Pancreas (tissue), 10 donors: ENCODE data around the gene TFF3. TPM values are rescaled to one million over a fixed set of nuclear protein-coding genes. Genes with fewer than 3 reads are reported as not detected.
A peak's percentile ranks its signal among the peaks of the same experiment; 100 is the strongest.

Source experiments
- ATAC-seq, 4 donors: fragments of 200-7000 bp; cut with Tn5 transposase; one replicate each; pipeline versions ENCODE4 v1.8.0 to v1.9.1; 2020; ENCODE audit warnings: mild to moderate bottlenecking in 4 of 4, moderate library complexity in 4 of 4
- DNase-seq, 6 donors: peaks; one replicate each; pipeline ENCODE4 v3.0.0-alpha.2; 2020
- FAIRE-seq: peaks from 2 replicates; lab custom pipeline; 2012; peaks lifted over from hg19 to GRCh38; lab: Jason Lieb, UNC
- H3K27ac ChIP-seq, 4 donors: fragments of 200-600 bp; sonication (generic); 1 replicate in 3 of 4; 2 replicates in 1 of 4; pipeline versions ENCODE4 v1.5.0 to v1.8.0; 2020
- H3K27me3 ChIP-seq, 4 donors: fragments of 200-600 bp; one replicate each; pipeline ENCODE4 v1.8.0; 2021
- H3K36me3 ChIP-seq, 3 donors: fragments of 200-600 bp; sonication (generic) in 1 of 3; one replicate each; pipeline versions ENCODE4 v1.5.0 to v1.8.0; 2020 to 2021
- H3K4me1 ChIP-seq, 3 donors: fragments of 200-600 bp; one replicate each; pipeline ENCODE4 v1.8.0; 2021
- H3K4me3 ChIP-seq, 4 donors: fragments of 200-600 bp; sonication (generic) in 2 of 4; one replicate each; pipeline versions ENCODE4 v1.5.0 to v1.8.0; 2020 to 2021
- H3K9me3 ChIP-seq, 4 donors: fragments of 200-600 bp; one replicate each; pipeline ENCODE4 v1.8.0; 2021
- WGBS, 2 donors: extraction: QIAGEN DNeasy Blood & Tissue Kit; methylation state at CpG; one replicate each; pipeline ENCODE4 v1.1.7; 2013; 5-methylcytosine and 5-hydroxymethylcytosine counted together
- intact Hi-C, 3 donors: fragments of 100-400 bp; cut with DNase I; formaldehyde crosslinking; loops; one replicate each; pipeline versions ENCODE4 v1.11.1 to v1.14.2; 2022
- polyA plus RNA-seq, 2 donors: library from polyadenylated mRNA; stranded (reverse); fragments of 200-250 nt; gene quantifications; one replicate each; pipeline ENCODE4 v1.2.3, GENCODE V29; 2013
- total RNA-seq, 6 donors: library from RNA; stranded (reverse); fragmentation: NEBNext Ultra II Directional in 4 of 6; extraction: Animal tissue kit (Norgen Biotek cat#: 25700) in 4 of 6; gene quantifications; one replicate each; pipeline versions ENCODE4 v1.2.1 to v1.2.4, GENCODE V29; 2021 to 2023
- TF ChIP-seq, protein P1 (sequence below), 4 donors: fragments of 200-600 bp; sonication (generic) in 3 of 4; IDR thresholded peaks; one replicate each; pipeline versions ENCODE4 v1.5.0 to v1.8.0; 2021; ENCODE audit warnings: antibody characterized with exemption in 4 of 4
- donor health status: healthy with polysubstance abuse.
- donor health status: DM: no; HTN: no; CAD: no; lungs with moderate emphysema.
- donor health status: DM: no; HTN: no; CAD: no.
- donor health status: control.
- donor health status: control.
- donor health status: Bipolar disorder and iron deficiency.
- donor health status: DM: yes; HTN: yes; CAD: no.
- donor health status: DM: no; HTN: no; CAD: no.
- donor health status: DM: no; HTN: no; CAD: no.
- donor health status: DM: yes; HTN: yes; CAD: no.

The TFF3 gene
- total and polyA plus RNA-seq, 8 donors, result 5.9 to 51.9 (median 11.3) TPM

GRCh38 chr21:42340187-42341050 lies 25.2 kb upstream of the TFF3 start:
- FAIRE-seq (no peak), ATAC-seq (no peak), DNase-seq (no peak)
- TF ChIP-seq, protein P1, sequence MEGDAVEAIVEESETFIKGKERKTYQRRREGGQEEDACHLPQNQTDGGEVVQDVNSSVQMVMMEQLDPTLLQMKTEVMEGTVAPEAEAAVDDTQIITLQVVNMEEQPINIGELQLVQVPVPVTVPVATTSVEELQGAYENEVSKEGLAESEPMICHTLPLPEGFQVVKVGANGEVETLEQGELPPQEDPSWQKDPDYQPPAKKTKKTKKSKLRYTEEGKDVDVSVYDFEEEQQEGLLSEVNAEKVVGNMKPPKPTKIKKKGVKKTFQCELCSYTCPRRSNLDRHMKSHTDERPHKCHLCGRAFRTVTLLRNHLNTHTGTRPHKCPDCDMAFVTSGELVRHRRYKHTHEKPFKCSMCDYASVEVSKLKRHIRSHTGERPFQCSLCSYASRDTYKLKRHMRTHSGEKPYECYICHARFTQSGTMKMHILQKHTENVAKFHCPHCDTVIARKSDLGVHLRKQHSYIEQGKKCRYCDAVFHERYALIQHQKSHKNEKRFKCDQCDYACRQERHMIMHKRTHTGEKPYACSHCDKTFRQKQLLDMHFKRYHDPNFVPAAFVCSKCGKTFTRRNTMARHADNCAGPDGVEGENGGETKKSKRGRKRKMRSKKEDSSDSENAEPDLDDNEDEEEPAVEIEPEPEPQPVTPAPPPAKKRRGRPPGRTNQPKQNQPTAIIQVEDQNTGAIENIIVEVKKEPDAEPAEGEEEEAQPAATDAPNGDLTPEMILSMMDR (IDR thresholded peaks at IDR 0.05), result no peak
- H3K4me1 ChIP-seq, result no peaks in the 10 kb centered on the region
- no peak overlapping the region for H3K27ac ChIP-seq
- intact Hi-C loops, result no loop called here
- no peaks in the 10 kb centered on the region for H3K27me3 ChIP-seq
- WGBS, 2 donors, result 82 to 88% methylated on average over 24 of the region's 24 CpGs
- no peaks in the 10 kb centered on the region for H3K9me3 ChIP-seq
- no peaks in the 10 kb centered on the region for H3K36me3 ChIP-seq
- no peak overlapping the region for H3K4me3 ChIP-seq

DNA sequence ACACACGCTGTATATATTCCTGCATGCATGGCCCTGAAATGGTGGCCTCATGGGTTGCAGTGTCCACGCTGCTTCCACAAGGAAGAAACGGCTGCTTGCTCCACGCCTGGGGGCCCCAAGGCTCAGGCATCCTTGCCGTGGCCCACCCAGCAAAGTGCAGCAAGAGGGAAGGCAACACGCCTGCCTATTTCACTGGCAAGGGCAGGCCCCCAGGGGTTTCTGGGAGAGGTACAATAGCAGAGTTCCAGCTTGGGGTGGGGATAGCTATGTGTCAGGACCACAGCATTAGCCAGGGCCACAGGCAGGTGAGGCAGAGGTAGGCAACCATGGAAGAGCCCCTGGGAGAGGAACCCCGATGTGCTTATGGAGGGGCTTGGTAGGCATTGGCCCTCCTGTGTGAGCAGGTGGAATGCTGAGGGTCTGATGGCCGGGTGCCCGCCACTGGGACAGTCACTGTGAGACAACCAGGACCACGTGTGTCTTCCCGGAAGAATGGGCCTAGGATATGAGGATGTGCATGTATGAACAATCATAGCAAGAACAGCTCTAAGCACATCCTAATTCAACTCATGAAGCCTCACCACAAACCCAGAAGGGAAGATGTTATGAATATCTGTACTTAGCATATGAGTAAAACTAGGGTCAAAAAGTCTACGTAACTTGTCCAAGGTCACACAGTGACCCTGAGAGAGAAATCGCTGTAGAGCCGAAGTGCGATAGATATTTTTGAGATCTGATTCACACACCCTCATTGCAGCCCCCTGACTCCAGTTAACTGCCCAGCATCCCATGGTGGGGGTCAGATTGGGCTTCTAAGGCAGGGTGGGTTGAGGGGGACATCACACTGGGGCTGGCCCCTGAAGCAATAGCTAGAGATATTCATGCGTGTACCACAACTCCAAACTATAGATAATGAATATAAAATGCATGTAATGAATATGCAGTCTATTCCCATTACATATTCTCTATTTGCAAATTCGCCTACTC lies 23.8 kb upstream of the TFF3 start:
- no peaks in the 10 kb centered on the region for H3K4me1 ChIP-seq
- no peak overlapping the region for H3K4me3 ChIP-seq
- ATAC-seq (no peak), FAIRE-seq (no peak), DNase-seq (no peak)
- intact Hi-C loops, result loop anchor here in 1 of 3 donors (10.0 kb wide), 1 partner anchor 106 kb away; no protein-coding TSS in a partner anchor
- no peaks in the 10 kb centered on the region for H3K36me3 ChIP-seq
- 81 to 84% methylated on average over 17 of the region's 17 CpGs for WGBS, 2 donors
- TF ChIP-seq, protein P1 (IDR thresholded peaks at IDR 0.05), result no peak
- H3K27me3 ChIP-seq, result no peaks in the 10 kb centered on the region
- H3K9me3 ChIP-seq, result no peaks in the 10 kb centered on the region
- peak overlapping the region in 3 of 4 donors; percentile 48 to 53 (median 48) for H3K27ac ChIP-seq

GRCh38 chr21:42337830-42338728 lies 22.9 kb upstream of the TFF3 start:
- FAIRE-seq, result no peak
- ATAC-seq, result peak; percentile 85 to 97 (median 95)
- H3K27ac ChIP-seq, result peak overlapping the region in 3 of 4 donors; percentile 48 to 53 (median 48)
- WGBS, 2 donors, result 36 to 42% methylated on average over 23 of the region's 23 CpGs
- H3K36me3 ChIP-seq, result no peaks in the 10 kb centered on the region
- no peaks in the 10 kb centered on the region for H3K4me1 ChIP-seq
- TF ChIP-seq, protein P1 (IDR thresholded peaks at IDR 0.05), result peak; percentile 22 to 48 (median 38)
- no peak overlapping the region for H3K4me3 ChIP-seq
- DNase-seq, result peak in 5 of 6 donors; percentile 57 to 80 (median 67)
- intact Hi-C loops, result loop anchor here in 1 of 3 donors (10.0 kb wide), 1 partner anchor 107 kb away; no protein-coding TSS in a partner anchor
- H3K9me3 ChIP-seq, result no peaks in the 10 kb centered on the region
- H3K27me3 ChIP-seq, result no peaks in the 10 kb centered on the region

- Histone ChIP-seq H3K9me3 (no peaks in the 10 kb centered on the region), H3K4me1 (no peaks in the 10 kb centered on the region), H3K27me3 (no peaks in the 10 kb centered on the region), H3K27ac (no peak overlapping the region), H3K4me3 (no peak overlapping the region), H3K36me3 (no peaks in the 10 kb centered on the region)
- ATAC-seq, result no peak
- FAIRE-seq, result no peak
- intact Hi-C loops, result loop anchor here in 1 of 3 donors (10.0 kb wide), 1 partner anchor 108 kb away; no protein-coding TSS in a partner anchor
- 66 to 68% methylated on average over 4 of the region's 4 CpGs for WGBS, 2 donors
- DNase-seq, result no peak
- TF ChIP-seq, protein P1 (IDR thresholded peaks at IDR 0.05), result no peak
These were observed 22.1 kb upstream of the TFF3 start for GRCh38 chr21:42337276-42337675.
